DMS 273 (cell line): ENCODE measurements around the gene IQGAP2.

Experiments used
- DNase-seq: peaks from one replicate; lab custom pipeline; 2025; ENCODE audit not compliant: unreplicated experiment; lab: John Stamatoyannopoulos, UW

IQGAP2 gene

DNA sequence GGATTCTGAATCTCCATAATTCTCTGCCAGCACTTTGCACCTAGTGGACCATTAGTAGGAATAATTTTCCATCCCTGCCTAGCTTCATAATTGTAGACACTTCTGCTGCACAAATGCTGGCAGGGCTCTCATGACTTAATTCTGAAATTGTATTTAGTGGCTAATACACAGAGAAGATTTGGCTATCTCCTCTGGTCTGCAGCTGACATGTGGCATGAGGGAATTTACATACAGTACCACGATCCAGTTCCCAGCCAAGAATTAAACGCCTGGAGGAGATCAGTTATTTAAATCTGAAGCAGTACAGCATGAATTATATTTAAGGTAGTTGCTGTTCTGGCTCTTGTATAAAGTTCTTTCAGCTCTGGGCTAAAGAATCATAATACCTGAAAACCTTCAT lies 46.5 kb downstream of the IQGAP2 start:
- no peak for DNase-seq

DNA sequence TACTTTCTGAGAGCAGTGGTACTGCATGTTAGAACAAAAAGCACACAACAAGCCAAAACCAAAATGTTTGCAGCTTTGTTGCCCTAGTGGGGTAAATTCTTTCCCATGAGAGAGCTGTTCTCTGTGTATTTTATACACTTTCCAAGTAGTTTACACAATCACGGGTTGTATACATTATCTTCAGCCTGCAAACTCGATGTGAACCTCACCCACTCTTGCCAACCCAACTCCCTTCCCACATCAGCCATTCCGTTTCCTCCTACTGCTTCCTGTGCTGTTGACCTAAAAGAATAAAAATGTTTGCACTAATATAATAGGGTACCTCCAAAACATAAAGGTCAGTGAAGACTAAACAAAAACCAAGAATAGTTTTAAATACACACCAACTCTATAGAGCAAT lies 47.0 kb downstream of the IQGAP2 start:
- DNase-seq = no peak

DNA sequence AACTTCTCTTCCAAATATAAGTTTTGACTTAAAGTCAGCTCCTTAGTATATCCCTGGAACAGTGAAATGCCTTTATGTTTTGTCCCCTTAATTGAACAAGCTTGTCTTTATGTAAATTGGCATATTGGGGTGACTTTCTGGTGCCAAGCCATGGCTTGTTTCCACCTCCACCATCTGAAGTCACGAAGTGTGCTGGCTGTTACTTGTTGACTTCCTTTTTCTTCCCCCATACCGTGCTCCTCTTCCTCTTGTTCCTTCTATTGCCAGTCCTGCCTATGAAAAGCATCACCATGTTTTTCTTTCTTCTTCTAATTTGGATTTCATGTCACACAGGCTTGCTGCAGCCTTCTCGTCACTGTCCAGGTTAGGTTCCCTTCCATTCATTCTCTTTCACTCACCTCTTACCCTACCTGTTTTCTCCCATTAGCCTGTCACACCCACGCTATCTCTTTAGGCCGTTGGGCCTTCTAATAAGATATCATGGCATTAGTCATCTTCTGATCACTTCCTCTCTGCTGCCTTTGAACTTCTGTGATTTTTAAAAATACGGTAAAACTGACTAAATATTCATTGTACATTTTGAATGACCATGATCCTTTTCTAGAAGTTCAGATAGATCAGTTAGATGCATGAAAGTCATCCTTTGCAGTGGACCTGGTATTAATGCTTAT lies 48.1 kb downstream of the IQGAP2 start:
- DNase-seq = peak; percentile 36

DNA sequence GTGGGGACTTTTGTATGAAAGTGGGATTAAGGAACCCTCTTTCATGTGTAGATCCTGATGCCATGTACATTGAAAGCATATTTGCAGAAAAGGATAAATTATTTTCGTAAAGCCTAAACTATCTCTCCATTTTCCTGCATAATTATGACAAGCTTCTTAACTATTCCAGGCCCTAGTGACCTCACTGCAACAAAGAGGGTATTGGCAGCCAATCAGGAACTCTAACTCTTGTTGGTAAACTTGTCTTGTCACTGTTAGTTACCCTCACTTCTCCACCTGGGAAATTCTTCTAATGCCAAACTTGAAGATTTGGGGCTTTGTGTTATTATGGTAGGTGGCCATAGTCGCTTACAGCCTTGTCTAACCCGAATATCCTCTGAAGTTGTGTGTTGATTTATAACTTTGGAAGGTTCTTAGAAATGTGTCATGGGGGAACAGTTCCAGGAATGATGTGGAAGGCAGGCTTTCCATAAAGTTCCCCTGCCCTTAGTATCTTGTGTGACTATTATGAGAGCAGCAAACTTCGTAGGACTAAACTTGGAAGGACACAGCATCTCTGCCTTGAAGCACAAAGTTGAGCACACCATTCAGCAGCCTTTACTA lies 52.5 kb downstream of the IQGAP2 start:
- DNase-seq = no peak

DNA sequence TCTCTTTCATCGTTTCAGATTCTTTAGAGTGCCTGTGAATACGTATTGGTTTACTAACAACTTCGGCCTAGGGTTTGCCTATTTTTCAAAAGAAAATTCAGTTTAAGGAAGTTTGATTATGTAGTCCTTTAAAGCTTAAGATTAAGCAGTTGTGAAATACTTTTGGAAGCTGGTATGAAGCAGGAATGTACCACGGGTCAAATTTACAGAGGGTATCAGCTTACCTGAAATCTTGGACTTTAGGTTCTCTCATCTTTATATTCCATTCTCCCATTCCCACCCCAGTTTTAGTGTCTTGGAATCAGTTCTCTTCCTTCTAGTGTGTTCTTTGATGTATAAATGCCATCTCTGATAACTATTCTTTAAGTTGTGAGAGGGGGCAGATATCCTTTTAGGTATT lies 53.2 kb downstream of the IQGAP2 start:
- no peak for DNase-seq

DNA sequence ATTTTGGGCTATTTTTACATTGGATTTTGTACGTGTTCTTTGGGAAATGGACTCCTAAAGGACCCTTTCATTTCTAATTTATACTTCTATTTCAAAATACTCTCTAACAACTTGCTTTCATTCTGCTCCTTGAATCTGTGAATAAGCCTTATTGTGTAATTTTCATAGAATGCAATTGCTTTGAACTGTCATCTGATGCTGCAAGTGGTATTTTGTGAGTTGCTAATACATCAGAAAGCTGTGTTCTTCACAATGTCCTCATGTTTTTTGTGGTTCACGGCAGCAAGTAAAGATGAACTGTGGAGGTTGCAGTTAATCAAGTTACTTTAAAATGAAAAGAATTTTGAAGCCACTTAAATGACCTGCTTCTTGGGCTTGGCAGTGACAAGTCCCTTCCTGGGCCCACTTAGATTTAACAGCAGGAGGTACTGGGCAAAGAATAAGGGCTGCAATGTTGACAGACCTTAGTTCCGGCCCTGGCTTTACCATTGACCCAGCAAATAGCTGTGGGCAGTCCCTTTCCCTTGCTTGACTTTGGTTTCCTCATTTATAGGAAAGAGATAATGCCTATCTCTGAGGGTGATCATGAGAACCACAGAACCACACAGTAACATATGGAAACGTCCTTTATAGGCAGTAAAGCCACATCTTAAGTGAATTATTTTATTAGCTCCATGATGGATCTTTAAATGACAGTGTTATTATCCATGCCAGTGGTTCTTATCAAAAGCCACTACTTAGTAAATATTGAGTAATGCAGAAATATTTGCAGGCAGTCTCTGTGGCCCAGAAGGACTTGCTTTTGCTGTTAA lies 54.8 kb downstream of the IQGAP2 start:
- no peak for DNase-seq

DNA sequence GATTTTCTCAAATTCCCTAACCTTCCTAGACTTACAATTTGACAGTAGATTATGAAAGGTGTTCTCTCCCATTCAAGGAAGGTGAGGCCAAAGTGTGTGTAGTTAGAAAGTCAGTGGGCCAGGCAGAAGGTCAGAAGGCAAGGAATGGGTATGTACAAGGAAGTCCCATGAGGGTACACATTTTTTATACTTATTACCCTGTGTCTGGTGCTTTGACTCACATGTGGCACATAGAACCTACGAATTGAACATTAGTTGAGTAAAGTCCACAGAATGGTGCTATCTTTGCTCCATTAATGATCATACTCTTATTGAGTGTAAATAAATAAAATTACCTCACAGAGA lies 55.4 kb downstream of the IQGAP2 start:
- DNase-seq = no peak

DNA sequence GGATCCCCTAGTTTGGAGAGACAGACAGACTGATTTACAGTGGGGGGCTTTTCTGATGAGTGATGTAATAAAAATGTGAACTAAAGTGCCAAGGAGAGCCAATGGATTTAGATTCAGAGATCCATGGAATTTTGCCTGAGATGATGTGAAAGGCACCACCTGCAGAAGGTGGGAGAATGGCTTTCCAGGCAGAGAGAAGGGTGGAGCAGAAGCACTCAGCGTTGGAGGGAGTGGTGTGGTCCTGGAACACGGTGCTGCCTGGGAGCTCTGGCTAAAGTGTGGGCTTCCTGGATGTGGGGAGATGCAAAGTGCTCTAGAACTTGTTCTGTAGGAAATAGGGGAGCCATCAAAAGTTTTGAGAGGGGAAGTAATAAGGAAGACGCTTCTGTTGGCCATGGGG lies 57.0 kb downstream of the IQGAP2 start:
- DNase-seq = no peak

DNA sequence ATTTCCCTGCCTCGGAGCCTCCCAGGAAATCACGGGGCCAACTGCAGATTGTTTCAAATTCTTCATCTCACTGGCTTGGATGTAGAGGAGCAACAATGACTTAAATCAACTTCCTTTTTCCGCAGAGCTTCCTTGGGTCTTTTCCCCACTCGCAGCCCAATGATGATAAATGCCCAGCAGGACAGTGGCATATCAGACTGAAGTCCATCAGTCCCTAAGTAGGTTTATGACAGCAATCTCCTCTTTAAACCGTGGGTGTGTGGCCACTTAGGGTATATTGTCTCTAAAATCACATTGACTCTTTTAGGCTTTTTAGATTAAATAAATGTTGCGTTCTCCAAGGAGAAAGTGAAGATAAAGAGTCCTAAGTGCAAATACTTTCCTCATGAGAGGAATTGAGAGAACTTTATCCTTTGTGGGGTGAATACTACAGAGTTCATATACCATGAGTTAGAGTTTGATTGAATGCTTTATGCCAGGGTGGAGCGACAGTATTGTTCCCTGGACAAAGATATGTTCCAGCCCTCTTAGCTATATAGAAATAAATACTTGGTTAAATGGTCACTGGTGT lies 59.1 kb downstream of the IQGAP2 start:
- no peak for DNase-seq

DNA sequence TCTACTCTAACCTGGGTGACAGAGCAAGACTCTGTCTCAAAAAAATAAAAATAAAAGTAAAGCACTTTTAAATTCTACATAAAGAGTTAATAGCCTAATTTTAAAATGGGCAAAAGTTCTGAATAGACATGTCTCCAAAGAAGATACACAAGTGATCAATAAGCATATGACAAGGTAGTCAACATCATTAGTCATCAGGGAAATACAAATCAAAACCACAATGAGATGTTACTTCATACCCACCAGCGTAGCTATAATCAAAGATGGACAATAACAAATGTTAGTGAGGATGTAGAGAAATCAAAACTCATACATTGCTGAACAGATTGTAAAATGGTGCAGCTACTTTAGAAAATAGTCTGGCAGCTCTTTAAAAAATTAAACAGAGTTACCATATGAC lies 64.1 kb downstream of the IQGAP2 start:
- no peak for DNase-seq

DNA sequence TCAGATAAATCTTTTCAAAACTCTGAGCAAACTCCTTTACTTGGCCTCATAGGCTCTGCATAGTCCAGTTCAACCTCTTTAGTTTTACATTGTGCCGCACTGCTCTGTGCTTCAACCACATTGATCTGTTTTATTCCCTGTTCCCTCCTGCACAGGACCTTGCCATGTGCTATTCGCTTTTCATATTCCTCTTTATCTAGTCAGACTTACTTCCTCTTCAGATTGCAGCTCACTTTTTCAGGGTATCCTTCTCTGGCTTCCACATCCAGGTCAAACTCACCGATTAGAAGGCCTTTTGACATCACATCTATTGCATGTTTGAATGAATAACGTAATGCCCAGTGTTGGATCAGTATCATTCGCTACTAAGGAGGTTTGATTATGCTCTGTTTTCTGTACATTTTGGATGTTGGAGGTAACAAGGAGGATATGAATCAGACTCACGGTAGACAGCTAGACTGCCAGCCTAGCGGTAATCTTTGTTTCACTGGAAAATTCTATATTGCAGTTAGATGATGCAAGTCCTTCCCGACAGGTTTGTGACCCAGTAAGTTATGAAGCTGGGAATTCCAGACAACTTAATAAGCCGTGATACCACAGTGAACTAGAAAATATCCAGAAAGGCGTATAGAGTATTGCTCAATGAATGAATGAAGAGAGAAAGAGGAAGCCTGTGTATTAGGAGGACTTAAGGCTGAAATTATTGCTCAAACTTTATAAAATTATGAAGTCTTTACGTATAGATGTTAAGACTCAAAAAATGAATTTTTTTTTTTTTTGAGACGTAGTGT lies 65.7 kb downstream of the IQGAP2 start:
- no peak for DNase-seq

DNA sequence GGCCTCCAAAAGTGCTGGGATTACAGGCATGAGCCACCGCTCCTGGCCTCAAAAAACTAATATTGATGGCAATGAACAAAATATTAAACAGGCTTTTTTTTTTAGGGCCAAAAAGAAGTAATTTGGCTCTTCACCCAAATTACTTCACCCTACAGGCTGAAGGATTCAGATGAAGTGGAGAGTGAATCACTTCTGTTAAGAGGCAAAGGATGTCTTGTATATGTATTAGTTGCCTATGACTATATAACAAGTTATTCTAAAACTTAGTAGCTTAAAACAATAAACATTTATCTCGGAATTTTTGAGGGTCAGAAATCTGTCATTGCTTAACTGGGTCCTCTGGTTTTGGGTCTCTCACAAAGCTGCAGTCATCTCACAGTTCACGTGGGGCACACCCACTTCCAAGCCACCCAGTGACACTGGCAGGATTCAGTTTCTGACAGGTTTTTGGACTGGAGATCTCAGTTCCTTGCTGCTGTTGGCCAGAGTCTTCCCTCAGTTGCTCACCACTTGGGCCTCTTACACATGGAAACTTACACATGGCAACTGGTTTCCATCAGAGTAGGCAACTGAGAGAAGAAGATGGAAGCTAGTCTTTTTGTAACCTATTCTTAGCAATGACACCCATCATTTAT lies 66.7 kb downstream of the IQGAP2 start:
- DNase-seq = no peak

DNA sequence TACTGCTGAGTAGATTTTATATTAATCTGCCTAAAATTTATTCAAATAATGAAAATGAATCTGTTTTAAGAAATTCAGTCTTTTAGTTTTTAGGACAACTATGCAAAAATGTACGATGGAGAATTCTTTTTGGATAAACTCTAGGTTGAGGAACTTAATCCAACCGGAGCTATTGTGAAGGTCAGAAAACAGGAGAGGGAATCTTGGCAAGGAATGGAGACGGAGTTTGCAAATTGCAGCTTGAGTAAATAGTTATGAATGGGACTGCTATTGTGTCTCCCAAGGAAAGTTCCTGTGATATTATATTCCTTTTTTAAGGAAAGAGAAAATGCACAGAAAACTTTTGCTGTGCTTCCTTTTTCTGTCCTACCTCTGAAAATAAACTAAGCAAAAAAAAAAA lies 67.9 kb downstream of the IQGAP2 start:
- no peak for DNase-seq

DNA sequence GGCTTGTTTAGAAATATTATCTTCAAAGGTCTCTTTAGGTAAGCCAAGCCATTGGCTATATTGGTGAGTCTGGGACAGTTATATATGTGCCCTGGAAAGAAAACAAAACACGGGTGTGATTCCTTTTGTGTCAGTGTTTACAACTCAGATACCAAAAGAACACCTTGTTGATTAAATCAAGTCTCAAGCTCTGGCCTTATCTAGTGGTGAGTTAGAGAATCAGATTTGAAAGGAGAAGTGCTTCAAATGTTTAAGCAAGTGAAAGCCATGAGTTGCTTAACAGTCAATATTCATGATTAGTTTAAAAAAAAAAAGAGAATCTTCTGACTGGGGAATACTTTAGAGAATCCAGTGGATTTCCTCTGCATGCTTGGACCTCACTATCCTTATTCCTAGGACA lies 68.3 kb downstream of the IQGAP2 start:
- no peak for DNase-seq

DNA sequence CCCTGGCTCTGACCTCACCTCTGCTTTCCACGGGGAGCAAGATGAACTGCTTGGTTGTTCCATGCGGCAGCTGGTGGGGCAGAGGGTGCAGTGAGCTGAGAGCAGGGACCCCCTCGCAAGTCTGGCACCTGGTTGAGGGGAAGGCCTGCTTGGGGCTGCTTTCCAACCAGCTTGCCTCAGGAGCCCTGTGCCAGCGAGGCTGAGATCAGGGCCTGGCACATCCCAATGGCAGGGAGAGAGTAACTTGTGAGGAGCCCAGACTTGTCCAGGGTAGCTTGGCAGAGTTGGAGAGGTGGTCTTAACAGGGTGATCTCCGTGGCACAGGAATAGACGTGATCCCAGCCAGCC lies 68.9 kb downstream of the IQGAP2 start:
- no peak for DNase-seq

DNA sequence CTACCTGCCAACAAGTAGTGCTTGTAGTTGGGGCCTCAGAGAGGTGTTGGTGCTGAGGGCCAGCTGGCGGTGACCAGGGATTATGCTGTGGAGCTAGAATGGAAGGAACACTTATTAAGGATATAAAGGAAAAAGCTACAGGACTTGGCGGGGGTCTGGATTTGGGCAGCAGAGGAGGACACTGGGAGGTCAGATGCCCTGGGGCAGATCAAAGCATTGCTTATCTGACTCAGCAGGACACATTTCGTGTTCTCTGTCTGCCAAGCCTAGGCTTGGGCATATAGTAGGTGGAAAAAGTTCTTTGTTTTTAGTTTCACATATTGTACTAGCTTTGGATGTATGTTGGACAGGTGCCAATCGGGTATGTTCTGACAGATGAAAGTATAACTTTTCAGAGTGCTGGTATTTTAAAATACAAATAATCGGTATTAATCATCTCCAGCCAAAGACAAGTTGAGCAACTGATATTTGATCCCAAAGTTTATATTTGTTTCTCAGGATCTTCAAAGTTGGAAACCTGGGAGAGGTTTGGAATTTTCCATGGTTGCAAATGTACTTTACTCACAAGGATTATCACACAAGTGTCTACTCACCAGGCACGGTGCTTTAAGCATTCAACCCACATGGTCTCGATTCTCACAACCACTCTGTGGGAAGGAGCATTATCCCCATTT lies 69.4 kb downstream of the IQGAP2 start:
- DNase-seq = no peak

DNA sequence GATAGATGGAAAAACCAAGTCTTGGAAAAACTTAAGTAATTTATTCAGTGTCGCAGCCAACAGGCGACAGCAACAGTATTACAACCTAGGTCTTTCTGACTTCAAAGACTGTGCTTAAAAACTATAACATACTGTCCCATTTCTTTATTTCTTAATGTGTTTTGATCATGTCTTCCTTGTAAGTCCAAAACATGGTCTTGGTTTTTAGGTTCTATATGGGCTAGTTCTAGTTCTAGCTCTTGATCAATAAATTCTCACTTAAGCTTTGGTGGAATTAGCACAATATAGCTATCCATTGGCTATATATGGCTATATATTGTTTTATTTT lies 69.9 kb downstream of the IQGAP2 start:
- no peak for DNase-seq

DNA sequence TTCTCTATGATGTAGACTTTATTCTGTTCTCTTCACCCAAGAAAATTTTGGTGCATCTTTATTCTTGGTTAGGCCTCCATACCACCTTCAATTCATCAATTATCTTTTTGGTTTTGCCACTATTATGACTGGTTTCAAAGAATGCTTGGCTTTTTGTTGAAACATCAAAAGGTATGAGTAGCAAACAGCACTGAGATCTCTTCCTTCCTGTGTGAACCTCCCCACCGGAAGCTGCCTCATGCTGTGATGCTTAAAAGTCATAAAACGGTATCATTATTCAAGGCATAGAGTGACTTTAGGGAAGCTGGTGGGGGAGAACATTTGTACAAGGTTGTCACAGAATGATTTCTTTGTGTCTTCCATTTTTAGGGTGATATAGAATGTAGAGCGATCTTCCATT lies 70.6 kb downstream of the IQGAP2 start:
- no peak for DNase-seq

DNA sequence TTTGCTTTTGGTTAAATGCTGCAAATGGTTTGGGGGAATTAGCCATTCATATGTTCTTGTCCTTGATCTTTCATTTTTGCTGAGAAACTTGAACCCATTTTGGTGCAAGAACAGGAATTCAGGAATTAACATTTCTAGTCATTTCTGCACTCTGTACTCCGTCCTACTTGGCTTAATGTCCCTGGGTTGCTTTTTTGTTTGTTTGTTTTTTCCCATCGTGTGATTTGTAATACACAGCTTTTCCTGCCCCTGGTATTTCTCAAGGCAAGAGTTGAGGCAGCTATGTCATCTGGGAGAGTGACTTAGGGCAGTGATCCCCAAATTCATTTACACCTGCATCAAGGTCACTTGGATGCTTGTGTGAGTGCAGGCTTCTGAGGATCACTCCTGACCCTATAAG lies 71.3 kb downstream of the IQGAP2 start:
- no peak for DNase-seq

DNA sequence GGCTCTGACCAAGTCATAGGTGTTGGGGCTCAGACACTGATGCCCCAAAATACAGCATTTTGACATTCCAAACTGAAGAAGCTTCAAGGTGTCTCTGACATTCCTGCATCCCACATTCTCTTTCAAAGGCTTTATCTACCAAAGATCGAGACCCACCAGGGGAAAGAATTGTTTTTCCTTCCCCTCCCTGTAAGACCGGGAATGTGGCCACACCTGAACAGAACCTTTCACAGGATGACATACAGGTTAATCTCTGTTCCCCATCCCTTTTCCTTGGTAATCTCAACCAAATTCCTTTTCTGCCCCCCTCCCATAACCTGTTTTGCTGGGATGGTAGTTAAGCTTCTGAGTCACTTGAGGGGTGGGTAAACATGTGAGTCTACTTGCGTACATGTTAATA lies 72.3 kb downstream of the IQGAP2 start:
- no peak for DNase-seq

DNA sequence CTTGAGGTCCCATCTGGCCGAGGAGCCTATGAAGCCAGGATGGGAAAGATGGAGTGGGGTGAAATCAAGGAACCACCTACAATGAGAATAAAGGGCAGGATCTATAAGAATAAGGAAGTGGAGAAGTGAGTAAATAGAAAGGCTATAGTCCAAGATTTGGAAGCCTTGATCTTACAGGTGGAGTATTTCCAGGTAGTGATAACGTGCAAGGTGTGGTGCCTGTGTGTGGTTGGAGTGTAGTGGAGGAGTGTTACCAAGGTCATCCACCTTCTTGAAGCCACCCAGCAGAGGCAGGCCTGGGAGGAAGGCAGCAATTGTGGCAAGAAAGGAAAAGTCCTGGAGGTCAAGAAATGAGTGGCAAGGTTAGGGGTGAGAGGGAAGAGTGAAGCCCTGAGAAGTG lies 72.9 kb downstream of the IQGAP2 start:
- DNase-seq = no peak
